ENCODE measurements around the gene NME8.
A peak's percentile ranks its signal among the peaks of the same experiment; 100 is the strongest.
"Not testable (repeated sequence)": the region's sequence is repeated elsewhere in the genome, so short reads cannot be mapped to it uniquely, and the experiment has no call there.

NME8 gene

GRCh38 chr7:37848297-37848696, at the start of gene NME8:
TSS of gene NME8 (plus strand) at chr7:37848597. CDS start at chr7:37850267, 1,670 bp downstream.
- no peak for DNase-seq

GRCh38 chr7:37806152-37806551, 42.2 kb upstream of the NME8 start:
- DNase-seq, result no peak

- DNase-seq, result not testable (repeated sequence)
These were observed 36.2 kb upstream of the NME8 start for GRCh38 chr7:37812161-37812580.

GRCh38 chr7:37815671-37816371, 32.6 kb upstream of the NME8 start:
- DNase-seq, result peak; percentile 29

- DNase-seq, result no peak
These were observed 31.3 kb upstream of the NME8 start for GRCh38 chr7:37816922-37817590.

- no peak for DNase-seq
These were observed 30.8 kb upstream of the NME8 start for GRCh38 chr7:37817591-37817960.

GRCh38 chr7:37817996-37818720, 30.2 kb upstream of the NME8 start:
- DNase-seq, result no peak

- no peak for DNase-seq
These were observed 27.5 kb upstream of the NME8 start for GRCh38 chr7:37820708-37821468.

GRCh38 chr7:37822946-37823345, 25.5 kb upstream of the NME8 start:
- DNase-seq, result no peak

- DNase-seq, result no peak
These were observed 24.8 kb upstream of the NME8 start for GRCh38 chr7:37823557-37823956.

GRCh38 chr7:37825038-37825437, 23.4 kb upstream of the NME8 start:
- DNase-seq, result no peak

- DNase-seq, result no peak
These were observed 21.6 kb upstream of the NME8 start for GRCh38 chr7:37826825-37827224.

GRCh38 chr7:37831244-37831643, 17.2 kb upstream of the NME8 start:
- no peak for DNase-seq

- DNase-seq, result peak; percentile 66
These were observed 16.2 kb upstream of the NME8 start for GRCh38 chr7:37832194-37832593.

GRCh38 chr7:37833107-37833817, 15.1 kb upstream of the NME8 start:
- DNase-seq, result peak; percentile 52

GRCh38 chr7:37833818-37834146, 14.6 kb upstream of the NME8 start:
- no peak for DNase-seq

GRCh38 chr7:37853468-37853867, 5.1 kb downstream of the NME8 start:
- no peak for DNase-seq

GRCh38 chr7:37882086-37882485, 33.7 kb downstream of the NME8 start:
- no peak for DNase-seq

- DNase-seq, result no peak
These were observed 45.0 kb downstream of the NME8 start for GRCh38 chr7:37893359-37893758.

GRCh38 chr7:37894671-37895070, 46.3 kb downstream of the NME8 start:
- DNase-seq, result no peak

- no peak for DNase-seq
These were observed 51.4 kb downstream of the NME8 start for GRCh38 chr7:37899712-37900247.

- DNase-seq, result peak; percentile 38
These were observed 52.9 kb downstream of the NME8 start for GRCh38 chr7:37901236-37901827.
